ENCODE measurements around the gene MED15. TPM values are rescaled to one million over a fixed set of nuclear protein-coding genes. Genes with fewer than 3 reads are reported as not detected.
A peak's percentile ranks its signal among the peaks of the same experiment; 100 is the strongest.

Gene MED15
- total RNA-seq, 1 donor from 2014 or later, result 111 TPM

DNA sequence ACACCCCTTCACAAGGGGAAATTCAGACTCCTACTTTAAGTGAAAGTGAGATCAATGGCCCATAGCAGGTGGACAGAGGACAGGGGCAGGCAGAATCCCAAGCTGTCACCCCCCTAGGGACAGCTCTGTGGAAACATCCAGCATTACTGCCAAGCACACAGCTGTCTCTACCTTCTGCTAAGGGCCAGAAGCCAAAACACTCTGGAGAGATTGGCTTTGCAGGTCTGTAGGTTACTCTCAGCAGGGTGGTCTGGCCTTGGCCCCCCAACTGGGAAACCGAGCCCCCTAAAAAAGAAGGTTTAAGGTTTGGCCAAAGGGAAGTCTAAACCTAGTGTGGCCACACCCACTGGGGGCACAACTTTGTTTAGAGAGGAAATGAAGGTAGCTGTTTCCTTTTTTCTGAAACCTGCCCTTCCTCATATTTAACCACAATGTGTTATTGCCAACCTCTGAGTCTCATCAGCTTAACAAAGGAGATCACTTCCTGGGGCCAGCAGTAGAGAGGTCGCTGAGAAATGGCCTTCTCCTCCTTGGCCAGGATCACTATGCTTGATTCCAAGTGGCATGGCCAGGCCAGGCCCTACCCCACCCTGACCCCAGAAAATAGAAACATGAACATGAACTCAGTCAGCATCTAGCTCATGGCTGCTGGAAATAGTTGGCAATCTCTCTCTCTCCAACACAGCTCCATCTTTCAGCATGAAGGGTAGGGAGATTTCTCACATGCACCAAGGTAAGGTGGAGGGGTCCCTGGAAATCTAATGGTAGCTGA, 43.9 kb upstream of the MED15 start:
- Mint-ChIP-seq H3K4me3 (ENCODE audit: unreplicated experiment) (no peak overlapping the region), H3K9me3 (ENCODE audit: low read depth) (no peaks in the 10 kb centered on the region), H3K27ac (ENCODE audit: unreplicated experiment) (no peak overlapping the region), H3K27me3 (ENCODE audit: low read depth) (no peaks in the 10 kb centered on the region), H3K4me1 (ENCODE audit: low read depth) (peaks cover 16% of the 10 kb centered on the region), H3K36me3 (ENCODE audit: low read depth) (peaks cover 13% of the 10 kb centered on the region)
- DNase-seq (ENCODE audit: low spot score), result peak; percentile 21
- TF ChIP-seq, protein P1, sequence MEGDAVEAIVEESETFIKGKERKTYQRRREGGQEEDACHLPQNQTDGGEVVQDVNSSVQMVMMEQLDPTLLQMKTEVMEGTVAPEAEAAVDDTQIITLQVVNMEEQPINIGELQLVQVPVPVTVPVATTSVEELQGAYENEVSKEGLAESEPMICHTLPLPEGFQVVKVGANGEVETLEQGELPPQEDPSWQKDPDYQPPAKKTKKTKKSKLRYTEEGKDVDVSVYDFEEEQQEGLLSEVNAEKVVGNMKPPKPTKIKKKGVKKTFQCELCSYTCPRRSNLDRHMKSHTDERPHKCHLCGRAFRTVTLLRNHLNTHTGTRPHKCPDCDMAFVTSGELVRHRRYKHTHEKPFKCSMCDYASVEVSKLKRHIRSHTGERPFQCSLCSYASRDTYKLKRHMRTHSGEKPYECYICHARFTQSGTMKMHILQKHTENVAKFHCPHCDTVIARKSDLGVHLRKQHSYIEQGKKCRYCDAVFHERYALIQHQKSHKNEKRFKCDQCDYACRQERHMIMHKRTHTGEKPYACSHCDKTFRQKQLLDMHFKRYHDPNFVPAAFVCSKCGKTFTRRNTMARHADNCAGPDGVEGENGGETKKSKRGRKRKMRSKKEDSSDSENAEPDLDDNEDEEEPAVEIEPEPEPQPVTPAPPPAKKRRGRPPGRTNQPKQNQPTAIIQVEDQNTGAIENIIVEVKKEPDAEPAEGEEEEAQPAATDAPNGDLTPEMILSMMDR (IDR thresholded peaks at IDR 0.05), result no peak

GRCh38 chr22:20464096-20464614, 43.3 kb upstream of the MED15 start:
- peak; percentile 57 for DNase-seq (ENCODE audit: low spot score)
- H3K4me1 Mint-ChIP-seq (ENCODE audit: low read depth), result peaks cover 10% of the 10 kb centered on the region
- H3K27me3 Mint-ChIP-seq (ENCODE audit: low read depth), result no peaks in the 10 kb centered on the region
- H3K36me3 Mint-ChIP-seq (ENCODE audit: low read depth), result peaks cover 14% of the 10 kb centered on the region
- H3K4me3 Mint-ChIP-seq (ENCODE audit: unreplicated experiment), result no peak overlapping the region
- no peak overlapping the region for H3K27ac Mint-ChIP-seq (ENCODE audit: unreplicated experiment)
- H3K9me3 Mint-ChIP-seq (ENCODE audit: low read depth), result no peaks in the 10 kb centered on the region
- TF ChIP-seq, protein P1 (IDR thresholded peaks at IDR 0.05), result no peak

- H3K27ac Mint-ChIP-seq (ENCODE audit: unreplicated experiment), result no peak overlapping the region
- no peaks in the 10 kb centered on the region for H3K4me1 Mint-ChIP-seq (ENCODE audit: low read depth)
- H3K36me3 Mint-ChIP-seq (ENCODE audit: low read depth), result peaks cover 17% of the 10 kb centered on the region
- H3K9me3 Mint-ChIP-seq (ENCODE audit: low read depth), result no peaks in the 10 kb centered on the region
- no peak overlapping the region for H3K4me3 Mint-ChIP-seq (ENCODE audit: unreplicated experiment)
- no peaks in the 10 kb centered on the region for H3K27me3 Mint-ChIP-seq (ENCODE audit: low read depth)
- TF ChIP-seq, protein P1 (IDR thresholded peaks at IDR 0.05), result no peak
- peak; percentile 52 for DNase-seq (ENCODE audit: low spot score)
Observed at GRCh38 chr22:20464912-20465758, 42.3 kb upstream of the MED15 start.

GRCh38 chr22:20465759-20466077, 41.7 kb upstream of the MED15 start:
- H3K4me1 Mint-ChIP-seq (ENCODE audit: low read depth), result no peaks in the 10 kb centered on the region
- no peaks in the 10 kb centered on the region for H3K27me3 Mint-ChIP-seq (ENCODE audit: low read depth)
- H3K9me3 Mint-ChIP-seq (ENCODE audit: low read depth), result no peaks in the 10 kb centered on the region
- peaks cover 20% of the 10 kb centered on the region for H3K36me3 Mint-ChIP-seq (ENCODE audit: low read depth)
- no peak overlapping the region for H3K4me3 Mint-ChIP-seq (ENCODE audit: unreplicated experiment)
- H3K27ac Mint-ChIP-seq (ENCODE audit: unreplicated experiment), result no peak overlapping the region
- DNase-seq (ENCODE audit: low spot score), result no peak
- TF ChIP-seq, protein P1 (IDR thresholded peaks at IDR 0.05), result no peak

DNA sequence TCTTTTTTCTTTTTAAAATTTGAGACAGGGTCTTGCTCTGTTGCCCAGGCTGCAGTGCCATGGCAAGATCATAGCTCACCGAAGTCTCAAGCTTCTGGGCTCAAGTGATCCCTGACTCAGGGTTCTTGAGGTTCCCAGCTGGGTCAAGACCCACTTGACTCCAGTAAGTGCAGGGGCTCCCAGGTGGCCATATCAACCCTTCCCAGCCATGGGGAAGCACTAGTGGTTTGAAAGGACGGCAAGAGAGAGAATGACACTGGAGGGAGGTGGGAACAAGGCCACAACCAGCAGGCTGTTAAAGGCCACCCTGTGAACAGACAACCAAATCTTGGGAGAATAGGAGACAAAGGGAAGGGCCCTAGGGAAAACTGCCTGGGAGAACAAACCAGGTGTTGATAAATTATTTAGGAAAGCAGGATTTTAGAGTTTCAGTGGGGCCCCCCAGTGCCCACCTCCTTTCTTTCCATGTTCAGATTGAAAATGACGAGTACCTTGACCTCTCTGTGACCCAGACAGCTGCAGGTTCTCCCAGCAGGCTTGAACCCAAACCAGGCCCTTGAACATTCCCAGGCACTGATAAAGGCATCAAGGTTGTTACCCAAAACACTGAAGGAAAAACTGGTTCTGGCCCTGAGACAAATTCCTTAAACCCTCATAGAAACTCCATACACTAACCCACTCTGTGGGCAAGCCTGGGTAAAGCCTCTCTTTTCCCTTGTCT, 40.6 kb upstream of the MED15 start:
- Mint-ChIP-seq H3K36me3 (ENCODE audit: low read depth) (peaks cover 28% of the 10 kb centered on the region), H3K4me1 (ENCODE audit: low read depth) (no peaks in the 10 kb centered on the region), H3K4me3 (ENCODE audit: unreplicated experiment) (no peak overlapping the region), H3K27me3 (ENCODE audit: low read depth) (no peaks in the 10 kb centered on the region), H3K27ac (ENCODE audit: unreplicated experiment) (no peak overlapping the region), H3K9me3 (ENCODE audit: low read depth) (no peaks in the 10 kb centered on the region)
- TF ChIP-seq, protein P1 (IDR thresholded peaks at IDR 0.05), result no peak
- DNase-seq (ENCODE audit: low spot score), result peak; percentile 18
